SK-N-SH (cell line): ENCODE data around the gene PEX14. TPM values are rescaled to one million over a fixed set of nuclear protein-coding genes. Genes with fewer than 3 reads are reported as not detected.

Source experiments
- CTCF ChIA-PET: fragments of 300-600, 350-600 bp; formaldehyde crosslinking; extraction: SDS; loops from one replicate; lab custom pipeline; 2021; lab: Yijun Ruan, JAX
- POLR2A ChIA-PET: fragments of 350-600 bp; sonication (Branson Sonifier 250); formaldehyde crosslinking; extraction: SDS; loops from one replicate; lab custom pipeline; 2020; ENCODE audit warnings: antibody characterized with exemption, inconsistent platforms; lab: Yijun Ruan, JAX
- DNase-seq: peaks from one replicate; pipeline ENCODE4 v3.0.0; 2012
- H2AFZ ChIP-seq: fragments of 200-600 bp; sonication (generic); 2 replicates; pipeline ENCODE4 v1.8.1; 2016; ENCODE audit warnings: antibody characterized with exemption, mild to moderate bottlenecking, low read depth
- H3F3A ChIP-seq: fragments of 200-600 bp; sonication (generic); replicated peaks from 2 replicates; pipeline ENCODE3; 2016; ENCODE audit warnings: antibody characterized with exemption, mild to moderate bottlenecking; ENCODE audit not compliant: insufficient read depth
- H3K27ac ChIP-seq, 2 experiments: fragments of 200-500 bp in 1 of 2; fragments of 200-600 bp in 1 of 2; sonication (Bioruptor generic) in 1 of 2; sonication (generic), shearing (Covaris generic) in 1 of 2; 2 replicates each; pipeline versions ENCODE4 v1.5.1 to v1.6.1; 2014 to 2016; ENCODE audit warnings: low read depth in 2 of 2, inconsistent platforms in 1 of 2, low read length in 1 of 2, mild to moderate bottlenecking in 1 of 2, mixed read lengths in 1 of 2
- H3K27me3 ChIP-seq: fragments of 200-600 bp; sonication (generic), shearing (Covaris generic); 2 replicates; pipeline ENCODE4 v1.6.1; 2016; ENCODE audit warnings: mixed run types; ENCODE audit not compliant: insufficient read depth
- H3K36me3 ChIP-seq, 2 experiments: fragments of 200-500 bp in 1 of 2; fragments of 200-600 bp in 1 of 2; sonication (Bioruptor generic) in 1 of 2; sonication (generic) in 1 of 2; replicated peaks in 1 of 2; 2 replicates each; pipeline versions ENCODE3 to v1.5.1; 2014 to 2016; ENCODE audit warnings: low read length in 1 of 2, mild to moderate bottlenecking in 1 of 2; ENCODE audit not compliant: insufficient read depth in 2 of 2, control insufficient read depth in 1 of 2
- H3K4me1 ChIP-seq, 2 experiments: fragments of 200-500 bp in 1 of 2; fragments of 200-600 bp in 1 of 2; sonication (Bioruptor generic) in 1 of 2; sonication (generic), shearing (Covaris generic) in 1 of 2; 2 replicates each; pipeline versions ENCODE4 v1.5.1 to v1.6.1; 2014 to 2016; ENCODE audit warnings: low read depth in 1 of 2, low read length in 1 of 2, mixed run types in 1 of 2; ENCODE audit not compliant: insufficient read depth in 2 of 2, control insufficient read depth in 1 of 2
- H3K4me2 ChIP-seq: fragments of 200-600 bp; sonication (generic), shearing (Covaris generic); 2 replicates; pipeline ENCODE4 v1.6.1; 2017; ENCODE audit warnings: mixed run types
- H3K4me3 ChIP-seq, 2 experiments: fragments of 200-500 bp in 1 of 2; fragments of 200-600 bp in 1 of 2; sonication (Bioruptor generic) in 1 of 2; sonication (generic), shearing (Covaris generic) in 1 of 2; 2 replicates each; pipeline versions ENCODE4 v1.5.1 to v1.8.1; 2014 to 2016; ENCODE audit warnings: low read depth in 2 of 2, inconsistent platforms in 1 of 2, low read length in 1 of 2, mild to moderate bottlenecking in 1 of 2, mixed read lengths in 1 of 2, moderate library complexity in 1 of 2
- H3K79me2 ChIP-seq: fragments of 200-600 bp; sonication (generic); 2 replicates; pipeline ENCODE4 v1.8.1; 2017; ENCODE audit warnings: mild to moderate bottlenecking; ENCODE audit not compliant: insufficient read depth
- H3K9ac ChIP-seq: fragments of 200-600 bp; sonication (generic); 2 replicates; pipeline ENCODE4 v1.6.1; 2017; ENCODE audit warnings: mixed run types
- H3K9me2 ChIP-seq: fragments of 200-600 bp; sonication (generic); 2 replicates; pipeline ENCODE4 v1.6.1; 2017; ENCODE audit warnings: mixed run types
- H3K9me3 ChIP-seq: fragments of 200-600 bp; sonication (generic); 2 replicates; pipeline ENCODE4 v1.6.1; 2017; ENCODE audit warnings: mixed run types, mild to moderate bottlenecking, moderate library complexity
- H4K20me1 ChIP-seq: fragments of 200-600 bp; sonication (generic); 2 replicates; pipeline ENCODE4 v1.6.1; 2017; ENCODE audit warnings: mild to moderate bottlenecking, mixed run types; ENCODE audit not compliant: insufficient read depth
- ELF1 ChIP-seq: IDR thresholded peaks from 2 replicates; pipeline ENCODE4 v1.4.0; 2012
- EP300 ChIP-seq, 2 experiments: IDR thresholded peaks; 2 replicates each; pipeline versions ENCODE4 v1.4.0 to v1.6.1; 2012; ENCODE audit warnings: borderline replicate concordance in 1 of 2, low read depth in 1 of 2, low read length in 1 of 2
- FOXJ3 ChIP-seq: sonication (generic); formaldehyde crosslinking; IDR thresholded peaks from 2 replicates; pipeline ENCODE4 v1.5.1; 2020; ENCODE audit warnings: mild to moderate bottlenecking, missing genetic modification reagents
- FOXM1 ChIP-seq: IDR thresholded peaks from 2 replicates; pipeline ENCODE4 v1.4.0; 2012; ENCODE audit warnings: low read depth, mild to moderate bottlenecking
- GABPA ChIP-seq: IDR thresholded peaks from 2 replicates; pipeline ENCODE4 v1.4.0; 2012; ENCODE audit warnings: low read depth, mild to moderate bottlenecking
- JUND ChIP-seq: IDR thresholded peaks from 2 replicates; pipeline ENCODE4 v1.4.0; 2012
- MXI1 ChIP-seq: IDR thresholded peaks from 2 replicates; pipeline ENCODE4 v1.6.1; 2012; ENCODE audit warnings: mild to moderate bottlenecking, low read depth, low read length, improper control_type of control experiment
- NRF1 ChIP-seq: IDR thresholded peaks from 2 replicates; pipeline ENCODE4 v1.6.1; 2012; ENCODE audit warnings: low read depth, mild to moderate bottlenecking, low read length
- RAD21 ChIP-seq: IDR thresholded peaks from 2 replicates; pipeline ENCODE4 v1.6.1; 2012; ENCODE audit warnings: mild to moderate bottlenecking, low read length
- RCOR1 ChIP-seq: fragments of 150-350 bp; IDR thresholded peaks from 2 replicates; pipeline ENCODE4 v1.6.1; 2017; ENCODE audit warnings: antibody characterized with exemption, low read length
- SIN3A ChIP-seq: IDR thresholded peaks from 2 replicates; pipeline ENCODE4 v1.6.1; 2012; ENCODE audit warnings: low read depth, mild to moderate bottlenecking, low read length, moderate library complexity, borderline replicate concordance
- TAF1 ChIP-seq: IDR thresholded peaks from 2 replicates; pipeline ENCODE4 v1.6.1; 2012; ENCODE audit warnings: low read depth, mild to moderate bottlenecking, low read length, moderate library complexity, borderline replicate concordance
- WGBS: methylation state at CpG from one replicate; pipeline ENCODE4 v1.1.6; 2017; ENCODE audit warnings: low lambda C conversion rate; 5-methylcytosine and 5-hydroxymethylcytosine counted together
- polyA plus RNA-seq, 3 experiments: library from polyadenylated mRNA; depleted of rRNA; stranded (reverse); fragments of >200 nt; gene quantifications; 2 replicates each; pipeline ENCODE4 v1.2.3, GENCODE V29; 2012
- TF ChIP-seq, protein P1 (sequence below): fragments of 200-600 bp; sonication (generic); IDR thresholded peaks from 2 replicates; pipeline ENCODE4 v1.6.1; 2017; ENCODE audit warnings: antibody characterized with exemption, mild to moderate bottlenecking, moderate library complexity
- TF ChIP-seq, protein P2 (sequence below): IDR thresholded peaks from 2 replicates; pipeline ENCODE4 v1.6.1; 2012; ENCODE audit warnings: mild to moderate bottlenecking, low read depth, low read length, moderate library complexity
- TF ChIP-seq, protein P3 (sequence below): IDR thresholded peaks from 2 replicates; pipeline ENCODE4 v1.4.0; 2012; ENCODE audit warnings: low read depth, borderline replicate concordance
- TF ChIP-seq, protein P4 (sequence below): fragments of 150-350 bp; IDR thresholded peaks from 2 replicates; pipeline ENCODE4 v1.6.1; 2016; ENCODE audit warnings: mild to moderate bottlenecking, low read depth, low read length
- TF ChIP-seq, protein P5 (sequence below): fragments of 150-350 bp; IDR thresholded peaks from 2 replicates; pipeline ENCODE4 v1.6.1; 2017; ENCODE audit warnings: antibody characterized with exemption, low read length, low read depth, borderline replicate concordance
- TF ChIP-seq, protein P6 (sequence below): IDR thresholded peaks from 2 replicates; pipeline ENCODE4 v1.4.0; 2012; ENCODE audit warnings: low read depth

Gene PEX14
- polyA plus RNA-seq, 1 of the 3 experiments (the other 2 are of a cell fraction): 36.2 TPM

DNA sequence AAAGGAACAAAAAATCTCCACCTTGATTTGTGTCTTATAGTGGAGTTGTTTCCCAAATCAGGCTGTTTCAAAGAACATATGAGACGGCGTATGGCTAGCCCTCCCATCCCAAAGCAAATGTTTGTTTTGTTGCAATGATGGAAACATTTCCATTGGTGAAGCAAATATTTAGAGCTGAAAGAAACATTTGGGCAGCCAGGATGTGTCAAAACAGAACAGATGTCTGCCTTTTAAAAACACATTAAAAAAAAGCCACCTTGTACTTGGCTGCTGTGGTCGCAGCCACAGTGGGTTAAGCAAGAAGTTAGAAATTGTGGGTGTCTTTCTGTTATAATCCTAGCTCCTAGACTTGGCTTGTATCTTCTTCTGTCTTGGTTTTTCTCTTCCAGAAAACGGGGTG is 116.3 kb downstream of the PEX14 start:
- H3K9ac ChIP-seq: no peak overlapping the region
- no peak overlapping the region for H3K4me3 ChIP-seq
- no peak overlapping the region for H3K4me2 ChIP-seq
- H3F3A ChIP-seq: peaks cover 4% of the 10 kb centered on the region
- 68% methylated on average over 4 of the region's 4 CpGs for WGBS
- peaks cover 0 to 4% of the 10 kb centered on the region in 2 experiments; a peak in 1 of 4 replicates for H3K4me1 ChIP-seq
- POLR2A ChIA-PET: no interaction called here
- H3K9me2 ChIP-seq: no peaks in the 10 kb centered on the region
- TF ChIP-seq RAD21 (no peak), GABPA (no peak), JUND (no peak), FOXM1 (no peak), MXI1 (no peak), EP300 (IDR thresholded peaks at IDR 0.05; ENCODE audit: borderline replicate concordance in 1 of 2, low read depth in 1 of 2, low read length in 1 of 2) (no peak), RCOR1 (no peak), FOXJ3 (CRISPR knock-in tag) (no peak), NRF1 (no peak), ELF1 (no peak), SIN3A (no peak), TAF1 (no peak)
- TF ChIP-seq, protein P1, sequence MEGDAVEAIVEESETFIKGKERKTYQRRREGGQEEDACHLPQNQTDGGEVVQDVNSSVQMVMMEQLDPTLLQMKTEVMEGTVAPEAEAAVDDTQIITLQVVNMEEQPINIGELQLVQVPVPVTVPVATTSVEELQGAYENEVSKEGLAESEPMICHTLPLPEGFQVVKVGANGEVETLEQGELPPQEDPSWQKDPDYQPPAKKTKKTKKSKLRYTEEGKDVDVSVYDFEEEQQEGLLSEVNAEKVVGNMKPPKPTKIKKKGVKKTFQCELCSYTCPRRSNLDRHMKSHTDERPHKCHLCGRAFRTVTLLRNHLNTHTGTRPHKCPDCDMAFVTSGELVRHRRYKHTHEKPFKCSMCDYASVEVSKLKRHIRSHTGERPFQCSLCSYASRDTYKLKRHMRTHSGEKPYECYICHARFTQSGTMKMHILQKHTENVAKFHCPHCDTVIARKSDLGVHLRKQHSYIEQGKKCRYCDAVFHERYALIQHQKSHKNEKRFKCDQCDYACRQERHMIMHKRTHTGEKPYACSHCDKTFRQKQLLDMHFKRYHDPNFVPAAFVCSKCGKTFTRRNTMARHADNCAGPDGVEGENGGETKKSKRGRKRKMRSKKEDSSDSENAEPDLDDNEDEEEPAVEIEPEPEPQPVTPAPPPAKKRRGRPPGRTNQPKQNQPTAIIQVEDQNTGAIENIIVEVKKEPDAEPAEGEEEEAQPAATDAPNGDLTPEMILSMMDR: no peak
- TF ChIP-seq, protein P2, sequence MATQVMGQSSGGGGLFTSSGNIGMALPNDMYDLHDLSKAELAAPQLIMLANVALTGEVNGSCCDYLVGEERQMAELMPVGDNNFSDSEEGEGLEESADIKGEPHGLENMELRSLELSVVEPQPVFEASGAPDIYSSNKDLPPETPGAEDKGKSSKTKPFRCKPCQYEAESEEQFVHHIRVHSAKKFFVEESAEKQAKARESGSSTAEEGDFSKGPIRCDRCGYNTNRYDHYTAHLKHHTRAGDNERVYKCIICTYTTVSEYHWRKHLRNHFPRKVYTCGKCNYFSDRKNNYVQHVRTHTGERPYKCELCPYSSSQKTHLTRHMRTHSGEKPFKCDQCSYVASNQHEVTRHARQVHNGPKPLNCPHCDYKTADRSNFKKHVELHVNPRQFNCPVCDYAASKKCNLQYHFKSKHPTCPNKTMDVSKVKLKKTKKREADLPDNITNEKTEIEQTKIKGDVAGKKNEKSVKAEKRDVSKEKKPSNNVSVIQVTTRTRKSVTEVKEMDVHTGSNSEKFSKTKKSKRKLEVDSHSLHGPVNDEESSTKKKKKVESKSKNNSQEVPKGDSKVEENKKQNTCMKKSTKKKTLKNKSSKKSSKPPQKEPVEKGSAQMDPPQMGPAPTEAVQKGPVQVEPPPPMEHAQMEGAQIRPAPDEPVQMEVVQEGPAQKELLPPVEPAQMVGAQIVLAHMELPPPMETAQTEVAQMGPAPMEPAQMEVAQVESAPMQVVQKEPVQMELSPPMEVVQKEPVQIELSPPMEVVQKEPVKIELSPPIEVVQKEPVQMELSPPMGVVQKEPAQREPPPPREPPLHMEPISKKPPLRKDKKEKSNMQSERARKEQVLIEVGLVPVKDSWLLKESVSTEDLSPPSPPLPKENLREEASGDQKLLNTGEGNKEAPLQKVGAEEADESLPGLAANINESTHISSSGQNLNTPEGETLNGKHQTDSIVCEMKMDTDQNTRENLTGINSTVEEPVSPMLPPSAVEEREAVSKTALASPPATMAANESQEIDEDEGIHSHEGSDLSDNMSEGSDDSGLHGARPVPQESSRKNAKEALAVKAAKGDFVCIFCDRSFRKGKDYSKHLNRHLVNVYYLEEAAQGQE: no peak
- TF ChIP-seq, protein P3, sequence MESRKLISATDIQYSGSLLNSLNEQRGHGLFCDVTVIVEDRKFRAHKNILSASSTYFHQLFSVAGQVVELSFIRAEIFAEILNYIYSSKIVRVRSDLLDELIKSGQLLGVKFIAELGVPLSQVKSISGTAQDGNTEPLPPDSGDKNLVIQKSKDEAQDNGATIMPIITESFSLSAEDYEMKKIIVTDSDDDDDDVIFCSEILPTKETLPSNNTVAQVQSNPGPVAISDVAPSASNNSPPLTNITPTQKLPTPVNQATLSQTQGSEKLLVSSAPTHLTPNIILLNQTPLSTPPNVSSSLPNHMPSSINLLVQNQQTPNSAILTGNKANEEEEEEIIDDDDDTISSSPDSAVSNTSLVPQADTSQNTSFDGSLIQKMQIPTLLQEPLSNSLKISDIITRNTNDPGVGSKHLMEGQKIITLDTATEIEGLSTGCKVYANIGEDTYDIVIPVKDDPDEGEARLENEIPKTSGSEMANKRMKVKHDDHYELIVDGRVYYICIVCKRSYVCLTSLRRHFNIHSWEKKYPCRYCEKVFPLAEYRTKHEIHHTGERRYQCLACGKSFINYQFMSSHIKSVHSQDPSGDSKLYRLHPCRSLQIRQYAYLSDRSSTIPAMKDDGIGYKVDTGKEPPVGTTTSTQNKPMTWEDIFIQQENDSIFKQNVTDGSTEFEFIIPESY: no peak
- TF ChIP-seq, protein P4, sequence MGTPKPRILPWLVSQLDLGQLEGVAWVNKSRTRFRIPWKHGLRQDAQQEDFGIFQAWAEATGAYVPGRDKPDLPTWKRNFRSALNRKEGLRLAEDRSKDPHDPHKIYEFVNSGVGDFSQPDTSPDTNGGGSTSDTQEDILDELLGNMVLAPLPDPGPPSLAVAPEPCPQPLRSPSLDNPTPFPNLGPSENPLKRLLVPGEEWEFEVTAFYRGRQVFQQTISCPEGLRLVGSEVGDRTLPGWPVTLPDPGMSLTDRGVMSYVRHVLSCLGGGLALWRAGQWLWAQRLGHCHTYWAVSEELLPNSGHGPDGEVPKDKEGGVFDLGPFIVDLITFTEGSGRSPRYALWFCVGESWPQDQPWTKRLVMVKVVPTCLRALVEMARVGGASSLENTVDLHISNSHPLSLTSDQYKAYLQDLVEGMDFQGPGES: no peak
- TF ChIP-seq, protein P5, sequence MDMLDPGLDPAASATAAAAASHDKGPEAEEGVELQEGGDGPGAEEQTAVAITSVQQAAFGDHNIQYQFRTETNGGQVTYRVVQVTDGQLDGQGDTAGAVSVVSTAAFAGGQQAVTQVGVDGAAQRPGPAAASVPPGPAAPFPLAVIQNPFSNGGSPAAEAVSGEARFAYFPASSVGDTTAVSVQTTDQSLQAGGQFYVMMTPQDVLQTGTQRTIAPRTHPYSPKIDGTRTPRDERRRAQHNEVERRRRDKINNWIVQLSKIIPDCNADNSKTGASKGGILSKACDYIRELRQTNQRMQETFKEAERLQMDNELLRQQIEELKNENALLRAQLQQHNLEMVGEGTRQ: no peak
- TF ChIP-seq, protein P6, sequence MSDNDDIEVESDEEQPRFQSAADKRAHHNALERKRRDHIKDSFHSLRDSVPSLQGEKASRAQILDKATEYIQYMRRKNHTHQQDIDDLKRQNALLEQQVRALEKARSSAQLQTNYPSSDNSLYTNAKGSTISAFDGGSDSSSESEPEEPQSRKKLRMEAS: no peak
- CTCF ChIA-PET: interaction anchor here (0.8 to 1.4 kb wide), 2 partner anchors 10 to 276 kb away, joined by 3 read pairs; no protein-coding TSS in a partner anchor
- H3K79me2 ChIP-seq: no peaks in the 10 kb centered on the region
- H2AFZ ChIP-seq: no peak overlapping the region
- H3K36me3 ChIP-seq: no peaks in the 10 kb centered on the region
- H3K27ac ChIP-seq: no peak overlapping the region
- H3K27me3 ChIP-seq: no peaks in the 10 kb centered on the region
- H3K9me3 ChIP-seq: no peaks in the 10 kb centered on the region
- DNase-seq: no peak
- no peaks in the 10 kb centered on the region for H4K20me1 ChIP-seq
